D341Med (cell line): ENCODE measurements around the gene KANK4.
"Not testable (repeated sequence)": the region's sequence is repeated elsewhere in the genome, so short reads cannot be mapped to it uniquely, and the experiment has no call there.

Source experiments
- DNase-seq: peaks from one replicate; pipeline ENCODE4 v3.0.0; 2012; ENCODE audit warnings: low spot score

Gene KANK4

DNA sequence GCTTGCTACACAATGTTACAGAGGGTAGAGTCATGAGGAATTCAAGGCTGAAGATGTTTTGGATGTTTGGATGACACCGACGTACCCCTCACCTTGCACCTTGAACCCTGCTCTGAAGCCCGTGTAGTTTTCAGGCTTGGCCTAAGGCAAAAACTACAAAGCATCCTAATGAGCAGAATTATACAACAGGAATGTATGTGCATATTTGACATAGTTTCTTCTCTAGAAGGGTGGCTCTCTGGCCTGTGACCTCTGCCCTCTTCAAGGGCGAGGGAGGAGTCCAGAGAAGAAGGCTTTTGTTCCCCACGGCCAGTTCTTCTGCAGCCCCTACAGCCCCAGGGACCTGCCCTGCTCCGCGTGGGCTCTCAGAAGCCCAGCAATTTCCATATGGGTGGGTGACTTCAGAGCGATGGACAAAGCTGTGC, 81.3 kb downstream of the KANK4 start:
- DNase-seq = no peak

GRCh38 chr1:62237361-62237760, 81.9 kb downstream of the KANK4 start:
- no peak for DNase-seq

GRCh38 chr1:62235576-62235975, 83.7 kb downstream of the KANK4 start:
- no peak for DNase-seq

DNA sequence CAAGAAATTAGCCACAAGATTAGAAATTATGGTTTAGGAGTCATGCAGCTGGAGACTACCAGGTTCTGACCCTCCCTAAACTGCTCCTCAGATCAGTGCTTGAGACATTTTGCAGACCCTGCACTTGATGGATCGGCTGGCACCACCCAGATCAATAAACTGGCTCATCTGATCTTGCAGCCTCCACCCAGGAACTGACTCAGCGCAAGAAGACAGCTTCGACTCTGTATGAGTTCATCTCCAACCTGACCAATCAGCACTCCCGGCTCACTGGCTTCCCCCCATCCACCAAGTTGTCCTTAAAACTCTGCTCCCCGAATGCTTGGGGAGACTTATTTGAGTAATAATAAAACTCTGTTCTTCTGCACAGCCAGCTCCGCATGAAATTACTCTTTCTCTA, 84.5 kb downstream of the KANK4 start:
- no peak for DNase-seq

GRCh38 chr1:62233926-62234450, 85.2 kb downstream of the KANK4 start:
- no peak for DNase-seq

- DNase-seq = no peak
These were observed 86.4 kb downstream of the KANK4 start for GRCh38 chr1:62232871-62233278.

DNA sequence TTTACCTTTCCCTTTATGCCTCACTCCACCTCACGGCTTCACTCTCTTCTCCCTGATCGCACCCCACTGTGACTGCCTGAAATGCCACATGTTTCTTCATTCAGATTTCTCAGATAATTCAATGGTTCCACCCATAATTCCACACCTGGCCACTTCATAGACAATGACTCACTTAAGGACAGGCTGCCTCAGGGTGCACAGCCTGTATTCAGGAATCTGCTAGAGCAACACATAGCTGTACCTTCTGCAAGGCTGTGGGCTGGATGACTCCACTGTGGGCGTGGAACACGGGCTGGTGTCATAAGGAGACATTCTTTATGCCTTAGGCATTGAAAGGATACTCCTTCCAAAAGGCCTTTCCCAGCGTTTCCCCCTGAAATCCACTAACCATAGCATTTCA, 88.5 kb downstream of the KANK4 start:
- no peak for DNase-seq

GRCh38 chr1:62229932-62230331, 89.3 kb downstream of the KANK4 start:
- no peak for DNase-seq

GRCh38 chr1:62229468-62229867, 89.8 kb downstream of the KANK4 start:
- no peak for DNase-seq

GRCh38 chr1:62228883-62229187, 90.4 kb downstream of the KANK4 start:
- DNase-seq = no peak

DNA sequence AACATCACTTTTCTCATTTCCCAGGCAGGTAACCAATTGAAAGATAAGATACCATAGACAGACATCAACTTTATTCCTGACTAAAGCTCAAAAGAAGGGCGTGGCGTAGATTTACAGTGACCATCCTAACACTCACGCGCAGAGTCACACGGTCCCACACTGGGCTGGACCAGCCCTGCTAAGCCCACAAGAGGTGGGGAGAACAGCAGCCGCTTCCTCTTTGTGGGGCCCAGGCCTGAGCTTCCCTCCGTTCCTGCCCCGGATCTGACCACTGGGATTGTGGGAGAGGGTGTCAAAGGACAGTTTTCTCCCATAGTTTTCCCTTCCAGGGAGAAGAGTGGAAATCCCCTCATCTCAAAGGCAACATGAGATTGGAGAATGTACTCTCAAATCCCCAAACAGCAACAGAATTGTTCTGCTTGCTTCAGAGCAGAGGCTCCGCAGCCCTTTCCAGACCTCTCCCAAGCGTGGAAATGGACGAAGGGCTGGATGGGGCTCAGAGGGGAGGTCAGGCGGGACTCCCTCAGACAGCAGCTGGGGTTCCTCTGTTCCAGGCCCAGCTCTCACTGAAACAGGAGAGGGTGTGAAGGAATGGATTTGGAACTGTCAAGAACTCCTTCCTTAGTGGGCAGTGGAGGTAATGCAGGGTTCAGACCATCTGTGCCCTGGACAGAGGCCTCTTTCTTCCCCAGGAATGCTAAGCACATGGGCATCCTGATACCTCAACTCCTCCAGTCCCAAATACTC, 90.9 kb downstream of the KANK4 start:
- DNase-seq = no peak

- DNase-seq = no peak
These were observed 91.7 kb downstream of the KANK4 start for GRCh38 chr1:62227496-62227895.

DNA sequence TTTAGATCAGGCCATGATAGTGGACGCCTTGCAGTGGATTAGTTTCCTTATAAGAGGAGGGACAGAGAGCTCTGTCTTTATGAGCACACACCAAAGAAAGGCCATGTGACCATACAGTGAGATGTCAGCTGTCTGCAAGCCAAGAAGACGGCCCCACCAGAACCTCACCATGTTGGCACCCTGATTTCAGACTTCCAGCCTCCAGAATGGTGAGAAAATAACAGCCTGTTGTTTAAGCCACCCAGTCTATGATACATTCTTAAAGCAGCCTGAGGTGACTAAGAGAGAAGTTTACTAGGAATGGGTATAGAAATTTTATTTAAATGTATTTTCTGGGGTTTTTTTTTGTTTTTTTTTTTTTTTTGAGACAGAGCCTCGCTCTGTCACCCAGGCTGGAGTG, 95.1 kb downstream of the KANK4 start:
- no peak for DNase-seq

- DNase-seq = no peak
These were observed 96.9 kb downstream of the KANK4 start for GRCh38 chr1:62222321-62222720.

DNA sequence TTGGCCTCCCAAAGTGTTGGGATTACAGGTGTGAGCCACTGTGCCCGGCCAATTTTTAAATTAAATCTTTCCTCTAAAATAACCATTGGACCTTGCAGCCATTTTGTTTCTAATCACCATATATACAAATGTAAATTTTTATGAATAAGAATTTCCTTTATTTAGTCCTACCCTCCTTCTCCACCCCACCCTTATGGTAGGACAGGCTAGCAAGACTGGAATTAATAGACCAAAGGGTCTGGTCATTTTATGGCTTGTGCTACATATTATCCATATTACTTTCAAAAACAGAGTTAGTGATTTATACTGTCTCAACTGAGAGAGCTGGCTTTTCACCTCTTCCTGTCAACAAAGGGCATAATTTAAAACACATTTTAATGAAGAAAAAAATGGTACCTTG, 98.1 kb downstream of the KANK4 start:
- no peak for DNase-seq

GRCh38 chr1:62220456-62220855, 98.8 kb downstream of the KANK4 start:
- not testable (repeated sequence) for DNase-seq

DNA sequence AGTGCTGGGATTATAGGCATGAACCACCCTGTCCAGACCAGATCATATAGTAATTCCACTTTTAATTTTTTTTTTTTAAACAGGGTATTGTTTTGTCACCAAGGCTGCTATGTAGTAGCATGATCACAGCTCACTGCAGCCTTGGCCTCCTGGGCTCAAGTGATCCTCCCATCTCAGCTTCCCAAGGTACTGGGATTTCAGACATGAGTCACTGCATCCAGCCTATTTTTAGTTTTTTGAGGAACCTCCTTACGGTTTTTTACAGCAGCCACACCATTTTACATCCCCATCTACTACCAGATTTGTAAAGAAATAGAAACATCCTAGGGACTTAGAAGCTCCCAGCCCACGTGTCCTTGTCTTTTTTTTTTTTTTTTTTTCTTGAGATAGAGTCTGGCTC, 100.6 kb downstream of the KANK4 start:
- DNase-seq = no peak

DNA sequence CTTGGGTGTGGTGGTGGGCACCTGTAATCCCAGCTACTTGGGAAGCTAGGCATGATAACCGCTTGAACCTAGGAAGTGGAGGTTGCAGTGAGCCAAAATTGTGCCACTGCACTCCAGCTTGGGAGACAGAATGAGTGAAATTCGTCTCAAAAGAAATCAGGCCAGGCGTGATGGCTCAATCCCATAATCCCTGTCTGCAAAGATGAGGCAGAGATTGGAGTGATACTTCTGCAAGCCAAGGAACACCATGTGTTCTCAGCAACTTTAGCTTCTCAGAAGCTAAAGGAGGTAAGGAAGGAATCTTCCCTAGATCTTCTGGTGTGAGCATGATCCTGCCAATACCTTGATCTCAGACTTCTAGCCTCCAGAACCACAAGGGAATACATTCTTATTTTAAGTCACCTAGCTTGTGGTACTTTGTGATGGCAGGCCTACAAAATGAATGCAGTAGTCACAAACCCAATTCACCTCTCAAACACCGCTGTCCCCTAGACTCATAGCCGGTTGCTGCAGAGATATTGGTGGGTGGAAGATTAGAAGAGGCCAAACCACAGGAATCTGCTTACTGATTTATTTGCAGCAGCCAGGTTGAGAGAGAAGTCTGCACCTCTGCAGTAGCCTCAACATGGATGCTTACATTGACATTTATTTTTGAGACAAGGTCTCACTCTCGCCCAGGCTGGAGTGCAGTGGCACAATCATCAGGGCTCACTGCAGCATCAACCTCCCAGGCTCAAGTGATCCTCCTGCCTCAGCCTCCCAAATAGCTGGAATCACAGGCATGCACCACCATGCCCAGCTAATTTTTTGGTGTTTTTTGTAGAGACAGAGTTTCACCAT, 105.9 kb downstream of the KANK4 start:
- no peak for DNase-seq

DNA sequence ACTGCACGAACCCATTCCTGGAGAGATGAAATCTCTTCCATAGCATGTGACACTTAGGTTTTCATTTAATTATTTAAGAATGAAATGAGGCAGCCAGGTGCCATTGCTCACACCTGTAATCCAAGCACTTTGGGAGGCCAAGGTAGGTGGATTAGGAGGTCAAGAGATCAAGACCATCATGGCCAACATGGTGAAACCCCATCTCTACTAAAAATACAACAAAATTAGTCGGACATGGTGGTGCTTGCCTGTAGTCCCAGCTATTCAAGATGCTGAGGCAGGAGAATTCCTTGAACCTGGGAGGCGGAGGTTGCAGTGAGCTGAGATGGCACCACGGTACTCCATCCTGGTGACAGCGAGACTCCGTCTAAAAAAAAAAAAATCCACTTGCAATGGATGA, 106.8 kb downstream of the KANK4 start:
- DNase-seq = no peak

- no peak for DNase-seq
These were observed 108.3 kb downstream of the KANK4 start for GRCh38 chr1:62210960-62211359.

- DNase-seq = no peak
These were observed 109.2 kb downstream of the KANK4 start for GRCh38 chr1:62209931-62210595.

DNA sequence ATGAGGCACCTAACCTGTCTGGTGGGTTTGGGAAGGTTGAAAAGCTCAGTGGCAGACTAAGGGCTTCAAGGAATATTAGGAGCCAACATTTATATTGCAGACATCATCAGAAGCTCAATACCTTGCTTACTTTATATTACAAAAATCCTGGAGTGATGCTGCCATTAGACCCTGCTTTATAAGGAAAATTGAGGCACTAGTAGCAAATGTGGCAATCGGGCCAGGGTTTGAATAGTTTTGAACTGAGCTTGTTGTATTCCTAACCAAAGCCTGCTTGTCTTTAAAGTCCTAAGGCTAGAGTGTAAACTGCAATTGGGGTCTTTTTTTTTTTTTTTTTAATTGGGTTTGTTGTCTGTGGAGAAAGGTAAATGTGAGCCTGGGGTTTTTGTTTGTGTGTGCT, 110.3 kb downstream of the KANK4 start:
- no peak for DNase-seq

DNA sequence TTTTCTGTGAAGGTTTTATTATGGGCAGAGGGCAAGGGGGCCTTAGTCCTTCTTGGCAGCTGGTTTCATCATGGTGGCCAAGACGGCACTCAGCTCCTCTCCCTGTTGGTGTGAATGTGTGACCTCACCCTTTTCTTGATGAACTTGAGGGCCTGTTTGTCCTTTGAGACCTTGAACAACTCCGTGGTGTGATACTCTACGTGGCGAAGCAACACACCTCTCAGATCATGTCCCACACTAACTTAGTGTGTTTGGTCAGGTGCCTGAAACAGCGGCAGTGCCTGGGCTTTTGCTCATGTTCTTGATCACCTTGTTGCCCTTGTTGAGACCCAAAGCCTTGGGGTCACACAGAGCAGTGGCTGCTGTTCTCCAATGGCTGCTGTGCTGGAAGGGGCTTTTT, 111.1 kb downstream of the KANK4 start:
- no peak for DNase-seq
